WTC11 (cell line): Measurements from ENCODE around the gene ALS2CL.

ENCODE experiments used
- CBFB ChIP-seq: sonication (generic); formaldehyde crosslinking; IDR thresholded peaks from 2 replicates; pipeline ENCODE4 v1.8.1; 2022; ENCODE audit warnings: mild to moderate bottlenecking, low read depth, missing genetic modification reagents
- CTCF ChIP-seq: fragments of 200-600 bp; IDR thresholded peaks from 2 replicates; pipeline ENCODE4 v1.8.0; 2022; ENCODE audit warnings: antibody characterized with exemption
- MAX ChIP-seq: sonication (generic); formaldehyde crosslinking; IDR thresholded peaks from 2 replicates; pipeline ENCODE4 v1.8.0; 2022; ENCODE audit warnings: mild to moderate bottlenecking, missing genetic modification reagents
- MYBL2 ChIP-seq: sonication (generic); formaldehyde crosslinking; IDR thresholded peaks from 2 replicates; pipeline ENCODE4 v1.8.1; 2023; ENCODE audit warnings: mild to moderate bottlenecking, moderate library complexity, missing genetic modification reagents
- SMAD3 ChIP-seq: sonication (generic); formaldehyde crosslinking; IDR thresholded peaks from 2 replicates; pipeline ENCODE4 v1.8.0; 2022; ENCODE audit warnings: missing genetic modification reagents, mild to moderate bottlenecking, borderline replicate concordance
- SMAD4 ChIP-seq: sonication (generic); formaldehyde crosslinking; IDR thresholded peaks from 2 replicates; pipeline ENCODE4 v1.8.0; 2022; ENCODE audit warnings: mild to moderate bottlenecking, missing genetic modification reagents
- USF1 ChIP-seq: sonication (generic); formaldehyde crosslinking; IDR thresholded peaks from 2 replicates; pipeline ENCODE4 v1.8.0; 2022; ENCODE audit warnings: mild to moderate bottlenecking, missing genetic modification reagents
- TF ChIP-seq, protein P1 (sequence below): sonication (generic); formaldehyde crosslinking; IDR thresholded peaks from 2 replicates; pipeline ENCODE4 v1.8.1; 2023; ENCODE audit warnings: mild to moderate bottlenecking, missing genetic modification reagents, borderline replicate concordance
- TF ChIP-seq, protein P2 (sequence below): sonication (generic); formaldehyde crosslinking; IDR thresholded peaks from 2 replicates; pipeline ENCODE4 v1.8.1; 2022; ENCODE audit warnings: low read depth, missing genetic modification reagents, borderline replicate concordance

DNA sequence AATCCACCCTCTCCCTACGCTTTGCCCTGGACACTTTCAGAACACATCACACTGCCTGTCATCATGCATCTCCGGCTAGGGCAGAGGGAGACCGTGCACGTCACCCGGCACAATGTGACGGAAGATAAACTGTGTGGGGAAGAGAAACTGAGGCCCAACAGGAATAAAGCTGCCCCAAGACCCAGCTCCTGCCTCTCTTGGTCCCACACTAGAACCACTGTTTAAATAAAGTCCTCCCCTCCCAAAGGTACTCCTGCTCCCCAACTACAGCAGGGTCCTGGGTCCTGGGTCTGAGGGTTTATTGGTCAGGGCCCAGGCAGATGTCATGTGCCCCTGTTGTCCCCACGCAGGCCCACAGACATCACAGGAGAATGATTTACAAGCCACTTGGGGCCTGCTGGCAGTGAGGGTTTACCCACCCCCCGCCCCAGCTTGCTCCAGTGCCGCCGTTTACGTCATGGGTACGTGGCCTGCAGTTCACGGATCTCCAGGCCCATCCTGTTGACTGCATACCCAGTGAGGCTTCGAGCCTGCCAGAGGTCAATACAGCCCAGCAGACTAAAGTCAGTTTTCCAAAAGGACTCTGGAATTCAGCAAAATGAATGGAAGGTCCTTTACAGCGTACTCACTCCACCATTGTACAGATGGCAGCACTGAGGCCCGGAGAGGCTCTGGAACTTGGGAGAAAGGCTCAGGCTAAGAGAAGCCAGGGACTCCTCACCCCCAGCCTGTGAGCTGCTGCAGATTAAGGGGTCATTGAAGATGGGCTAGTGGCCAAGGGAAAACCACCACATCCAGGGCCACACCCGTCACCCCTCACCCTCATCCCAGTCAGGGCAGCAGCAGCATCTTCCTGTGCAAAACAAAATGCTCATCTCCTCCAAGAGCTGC, 23.2 kb downstream of the ALS2CL start:
- TF ChIP-seq, protein P1, sequence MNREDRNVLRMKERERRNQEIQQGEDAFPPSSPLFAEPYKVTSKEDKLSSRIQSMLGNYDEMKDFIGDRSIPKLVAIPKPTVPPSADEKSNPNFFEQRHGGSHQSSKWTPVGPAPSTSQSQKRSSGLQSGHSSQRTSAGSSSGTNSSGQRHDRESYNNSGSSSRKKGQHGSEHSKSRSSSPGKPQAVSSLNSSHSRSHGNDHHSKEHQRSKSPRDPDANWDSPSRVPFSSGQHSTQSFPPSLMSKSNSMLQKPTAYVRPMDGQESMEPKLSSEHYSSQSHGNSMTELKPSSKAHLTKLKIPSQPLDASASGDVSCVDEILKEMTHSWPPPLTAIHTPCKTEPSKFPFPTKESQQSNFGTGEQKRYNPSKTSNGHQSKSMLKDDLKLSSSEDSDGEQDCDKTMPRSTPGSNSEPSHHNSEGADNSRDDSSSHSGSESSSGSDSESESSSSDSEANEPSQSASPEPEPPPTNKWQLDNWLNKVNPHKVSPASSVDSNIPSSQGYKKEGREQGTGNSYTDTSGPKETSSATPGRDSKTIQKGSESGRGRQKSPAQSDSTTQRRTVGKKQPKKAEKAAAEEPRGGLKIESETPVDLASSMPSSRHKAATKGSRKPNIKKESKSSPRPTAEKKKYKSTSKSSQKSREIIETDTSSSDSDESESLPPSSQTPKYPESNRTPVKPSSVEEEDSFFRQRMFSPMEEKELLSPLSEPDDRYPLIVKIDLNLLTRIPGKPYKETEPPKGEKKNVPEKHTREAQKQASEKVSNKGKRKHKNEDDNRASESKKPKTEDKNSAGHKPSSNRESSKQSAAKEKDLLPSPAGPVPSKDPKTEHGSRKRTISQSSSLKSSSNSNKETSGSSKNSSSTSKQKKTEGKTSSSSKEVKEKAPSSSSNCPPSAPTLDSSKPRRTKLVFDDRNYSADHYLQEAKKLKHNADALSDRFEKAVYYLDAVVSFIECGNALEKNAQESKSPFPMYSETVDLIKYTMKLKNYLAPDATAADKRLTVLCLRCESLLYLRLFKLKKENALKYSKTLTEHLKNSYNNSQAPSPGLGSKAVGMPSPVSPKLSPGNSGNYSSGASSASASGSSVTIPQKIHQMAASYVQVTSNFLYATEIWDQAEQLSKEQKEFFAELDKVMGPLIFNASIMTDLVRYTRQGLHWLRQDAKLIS (CRISPR knock-in tag): no peak
- no peak for TF ChIP-seq CTCF
- no peak for TF ChIP-seq SMAD4
- TF ChIP-seq CBFB: no peak
- TF ChIP-seq SMAD3: no peak
- no peak for TF ChIP-seq USF1 (CRISPR knock-in tag)
- TF ChIP-seq, protein P2, sequence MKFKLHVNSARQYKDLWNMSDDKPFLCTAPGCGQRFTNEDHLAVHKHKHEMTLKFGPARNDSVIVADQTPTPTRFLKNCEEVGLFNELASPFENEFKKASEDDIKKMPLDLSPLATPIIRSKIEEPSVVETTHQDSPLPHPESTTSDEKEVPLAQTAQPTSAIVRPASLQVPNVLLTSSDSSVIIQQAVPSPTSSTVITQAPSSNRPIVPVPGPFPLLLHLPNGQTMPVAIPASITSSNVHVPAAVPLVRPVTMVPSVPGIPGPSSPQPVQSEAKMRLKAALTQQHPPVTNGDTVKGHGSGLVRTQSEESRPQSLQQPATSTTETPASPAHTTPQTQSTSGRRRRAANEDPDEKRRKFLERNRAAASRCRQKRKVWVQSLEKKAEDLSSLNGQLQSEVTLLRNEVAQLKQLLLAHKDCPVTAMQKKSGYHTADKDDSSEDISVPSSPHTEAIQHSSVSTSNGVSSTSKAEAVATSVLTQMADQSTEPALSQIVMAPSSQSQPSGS: no peak
- TF ChIP-seq MYBL2 (CRISPR knock-in tag): no peak
- TF ChIP-seq MAX (CRISPR knock-in tag): no peak
